Natural killer cell (primary cell): ENCODE data around the gene CDR2. TPM values are rescaled to one million over a fixed set of nuclear protein-coding genes. Genes with fewer than 3 reads are reported as not detected.
A peak's percentile ranks its signal among the peaks of the same experiment; 100 is the strongest.

ENCODE experiments used
- ATAC-seq, 3 donors: fragments of 150-1000 bp in 2 of 3; fragments of 200-7000 bp in 1 of 3; cut with Tn5 transposase; 1 replicate in 1 of 3; 2 replicates in 2 of 3; pipeline ENCODE4 v1.10.0; 2021; ENCODE audit warnings: mild to moderate bottlenecking in 2 of 3, moderate library complexity in 2 of 3
- DNase-seq, 2 donors: peaks; one replicate each; pipeline versions ENCODE4 v3.0.0 to v3.0.0-alpha.2; 2013 to 2021; ENCODE audit warnings: mixed read lengths in 1 of 2
- H3K27ac ChIP-seq: one replicate; pipeline ENCODE4 v1.5.1; 2013; ENCODE audit warnings: mild to moderate bottlenecking, low read length
- H3K27me3 ChIP-seq: one replicate; pipeline ENCODE4 v1.6.1; 2013; ENCODE audit warnings: low read length; ENCODE audit not compliant: control insufficient read depth, insufficient read depth
- H3K36me3 ChIP-seq: one replicate; pipeline ENCODE4 v1.6.1; 2013; ENCODE audit warnings: low read length; ENCODE audit not compliant: control insufficient read depth, insufficient read depth
- H3K4me1 ChIP-seq: one replicate; pipeline ENCODE4 v1.6.1; 2013; ENCODE audit warnings: low read length; ENCODE audit not compliant: control insufficient read depth, insufficient read depth
- H3K4me3 ChIP-seq: one replicate; pipeline ENCODE4 v1.5.1; 2013; ENCODE audit warnings: low read length
- H3K9me3 ChIP-seq: one replicate; pipeline ENCODE4 v1.6.1; 2013; ENCODE audit warnings: low read length; ENCODE audit not compliant: control insufficient read depth, insufficient read depth
- H3K27ac Mint-ChIP-seq, 2 donors: one replicate each; pipeline ENCODE4 v1.8.0; 2022; ENCODE audit warnings: mild to moderate bottlenecking in 2 of 2, mixed read lengths in 2 of 2, moderate library complexity in 1 of 2
- H3K27me3 Mint-ChIP-seq, 2 donors: one replicate each; pipeline ENCODE4 v1.8.0; 2022; ENCODE audit warnings: low read depth in 2 of 2, mixed read lengths in 2 of 2
- H3K36me3 Mint-ChIP-seq: one replicate; pipeline ENCODE4 v1.8.0; 2022; ENCODE audit warnings: mixed read lengths
- H3K4me1 Mint-ChIP-seq, 2 donors: one replicate each; pipeline ENCODE4 v1.8.0; 2022; ENCODE audit warnings: mixed read lengths in 2 of 2
- H3K4me3 Mint-ChIP-seq: one replicate; pipeline ENCODE4 v1.8.0; 2022; ENCODE audit warnings: mild to moderate bottlenecking, moderate library complexity, mixed read lengths
- H3K9me3 Mint-ChIP-seq, 2 donors: one replicate each; pipeline ENCODE4 v1.8.0; 2022; ENCODE audit warnings: mixed read lengths in 2 of 2
- WGBS: methylation state at CpG from one replicate; pipeline ENCODE4 v1.1.7; 2013; ENCODE audit warnings: missing lambda C conversion rate; ENCODE audit not compliant: insufficient coverage; 5-methylcytosine and 5-hydroxymethylcytosine counted together
- intact Hi-C: fragments of 100-400 bp; cut with micrococcal nuclease; formaldehyde crosslinking; loops from one replicate; pipeline ENCODE4 v1.14.2; 2022
- total RNA-seq, 4 donors: library from RNA; stranded (reverse); fragments of 120-200 nt in 1 of 4; gene quantifications; one replicate each; pipeline versions ENCODE4 v1.2.3 to v1.2.4, GENCODE V29; 2013 to 2022
- TF ChIP-seq, protein P1 (sequence below): fragments of 200-600 bp; IDR thresholded peaks from one replicate; pipeline ENCODE4 v1.8.0; 2022; ENCODE audit warnings: antibody characterized with exemption

Gene CDR2
- total RNA-seq, 3 donors from 2014 or later (not counting 1 experiment from before 2014, with no cell fraction given), result 11.2 to 24.3 (median 19.4) TPM

DNA sequence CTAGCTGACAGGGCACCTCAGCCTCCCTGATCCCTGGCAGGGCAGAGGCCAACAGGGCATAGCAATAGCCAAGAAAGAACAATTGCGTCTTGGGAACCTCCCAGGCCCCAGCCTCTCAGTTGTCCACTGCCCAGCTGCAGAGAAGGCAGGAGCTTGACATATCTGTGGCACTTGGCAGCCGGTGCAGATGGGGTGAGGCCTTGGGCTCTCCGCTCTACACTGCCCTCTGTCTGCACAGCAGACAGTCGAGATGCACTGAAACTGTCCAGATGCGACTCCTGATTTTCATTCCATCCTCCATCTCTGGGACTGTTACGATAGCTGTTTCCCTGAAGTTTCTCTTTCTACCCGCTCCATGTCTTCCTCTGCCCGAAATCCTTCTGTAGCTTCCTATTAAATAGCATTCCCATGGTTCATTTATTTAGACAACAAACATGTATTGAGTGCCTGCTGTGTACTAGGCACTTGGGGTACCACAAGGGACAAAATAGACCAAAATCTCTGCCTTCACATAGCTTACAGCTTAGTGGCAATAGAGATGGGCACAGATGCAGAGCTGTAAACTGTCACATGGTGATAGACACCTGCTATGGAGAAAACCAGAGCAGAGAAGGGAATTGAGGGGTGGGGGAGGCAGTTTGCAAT lies 73.9 kb downstream of the CDR2 start:
- Histone ChIP-seq H3K27me3 (no peaks in the 10 kb centered on the region), H3K27ac (no peak overlapping the region), H3K36me3 (peaks cover 17% of the 10 kb centered on the region), H3K4me3 (no peak overlapping the region), H3K9me3 (no peaks in the 10 kb centered on the region), H3K4me1 (peaks cover 33% of the 10 kb centered on the region)
- 67% methylated on average over 8 of the region's 8 CpGs for WGBS
- DNase-seq (peak in 1 of 2 donors; percentile 68), ATAC-seq (no peak)
- Mint-ChIP-seq H3K9me3 (no peaks in the 10 kb centered on the region), H3K4me1 (peaks cover 60 to 70% of the 10 kb centered on the region in 2 donors), H3K27ac (peak overlapping the region; percentile 12 to 73), H3K36me3 (no peaks in the 10 kb centered on the region), H3K4me3 (peak overlapping the region; percentile 38), H3K27me3 (no peaks in the 10 kb centered on the region)
- intact Hi-C loops, result no loop called here
- TF ChIP-seq, protein P1, sequence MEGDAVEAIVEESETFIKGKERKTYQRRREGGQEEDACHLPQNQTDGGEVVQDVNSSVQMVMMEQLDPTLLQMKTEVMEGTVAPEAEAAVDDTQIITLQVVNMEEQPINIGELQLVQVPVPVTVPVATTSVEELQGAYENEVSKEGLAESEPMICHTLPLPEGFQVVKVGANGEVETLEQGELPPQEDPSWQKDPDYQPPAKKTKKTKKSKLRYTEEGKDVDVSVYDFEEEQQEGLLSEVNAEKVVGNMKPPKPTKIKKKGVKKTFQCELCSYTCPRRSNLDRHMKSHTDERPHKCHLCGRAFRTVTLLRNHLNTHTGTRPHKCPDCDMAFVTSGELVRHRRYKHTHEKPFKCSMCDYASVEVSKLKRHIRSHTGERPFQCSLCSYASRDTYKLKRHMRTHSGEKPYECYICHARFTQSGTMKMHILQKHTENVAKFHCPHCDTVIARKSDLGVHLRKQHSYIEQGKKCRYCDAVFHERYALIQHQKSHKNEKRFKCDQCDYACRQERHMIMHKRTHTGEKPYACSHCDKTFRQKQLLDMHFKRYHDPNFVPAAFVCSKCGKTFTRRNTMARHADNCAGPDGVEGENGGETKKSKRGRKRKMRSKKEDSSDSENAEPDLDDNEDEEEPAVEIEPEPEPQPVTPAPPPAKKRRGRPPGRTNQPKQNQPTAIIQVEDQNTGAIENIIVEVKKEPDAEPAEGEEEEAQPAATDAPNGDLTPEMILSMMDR, result peak; percentile 27

GRCh38 chr16:22299036-22299435 lies 75.4 kb downstream of the CDR2 start:
- H3K9me3 Mint-ChIP-seq, result no peaks in the 10 kb centered on the region
- no peaks in the 10 kb centered on the region for H3K9me3 ChIP-seq
- TF ChIP-seq, protein P1, result no peak
- H3K4me3 Mint-ChIP-seq, result peak overlapping the region; percentile 95
- peak overlapping the region; percentile 99 for H3K27ac ChIP-seq
- peaks cover 33% of the 10 kb centered on the region for H3K4me1 ChIP-seq
- no peaks in the 10 kb centered on the region for H3K27me3 ChIP-seq
- 100% methylated on average over 1 of the region's 1 CpG for WGBS
- no peaks in the 10 kb centered on the region for H3K36me3 Mint-ChIP-seq
- no peaks in the 10 kb centered on the region for H3K27me3 Mint-ChIP-seq
- ATAC-seq (no peak), DNase-seq (peak in 1 of 2 donors; percentile 21)
- peak overlapping the region; percentile 92 to 98 for H3K27ac Mint-ChIP-seq
- intact Hi-C loops, result loop anchor here (10.0 kb wide), 2 partner anchors 54 to 654 kb away; no protein-coding TSS in a partner anchor
- H3K36me3 ChIP-seq, result peaks cover 5% of the 10 kb centered on the region
- H3K4me1 Mint-ChIP-seq, result peaks cover 57 to 66% of the 10 kb centered on the region in 2 donors
- H3K4me3 ChIP-seq, result no peak overlapping the region

DNA sequence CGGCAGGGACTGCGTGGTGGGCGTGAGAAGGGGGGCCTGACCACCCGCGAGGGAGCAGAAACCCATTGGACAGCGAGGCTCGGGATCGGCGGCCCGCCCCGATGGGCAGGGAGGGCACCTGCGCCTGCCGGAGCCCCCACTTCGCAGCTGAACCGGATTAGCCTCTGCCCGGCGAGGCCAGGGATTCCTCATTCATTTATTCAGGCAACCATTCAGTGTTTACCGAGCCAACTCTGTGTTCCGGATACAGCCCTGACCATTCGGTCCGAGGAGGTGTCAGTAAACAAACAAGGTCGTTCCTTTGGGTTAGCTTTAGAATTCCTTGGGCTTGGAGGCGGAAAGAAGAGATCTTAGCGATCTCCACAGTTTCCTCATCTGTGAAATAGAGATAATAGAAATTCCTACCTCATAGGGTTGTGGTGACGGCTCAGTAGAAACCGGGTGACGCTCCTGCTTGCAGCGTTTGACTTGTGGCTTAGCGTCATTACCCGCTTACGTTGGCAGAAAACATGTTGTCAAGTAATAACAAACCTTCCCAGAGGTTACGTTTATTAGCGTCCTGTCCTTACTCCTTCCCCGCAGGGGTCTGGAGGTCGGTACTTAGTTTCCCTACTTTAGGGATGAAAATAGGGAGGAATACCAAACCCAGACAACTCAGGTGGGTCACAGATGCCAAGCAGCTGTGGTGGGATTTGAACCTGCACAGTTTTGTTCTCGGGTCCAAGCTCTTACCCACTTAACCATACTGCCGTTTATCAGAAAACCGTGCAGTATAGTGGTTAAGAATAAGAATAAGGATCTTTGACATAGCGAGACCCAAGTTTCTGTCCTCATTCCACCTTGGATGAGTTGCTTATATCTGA lies 76.3 kb downstream of the CDR2 start:
- Histone ChIP-seq H3K9me3 (no peaks in the 10 kb centered on the region), H3K27ac (peak overlapping the region; percentile 99), H3K4me1 (peaks cover 33% of the 10 kb centered on the region), H3K27me3 (no peaks in the 10 kb centered on the region), H3K4me3 (peak overlapping the region; percentile 93), H3K36me3 (peaks cover 2% of the 10 kb centered on the region)
- Mint-ChIP-seq H3K36me3 (no peaks in the 10 kb centered on the region), H3K9me3 (no peaks in the 10 kb centered on the region), H3K4me3 (peak overlapping the region; percentile 95), H3K27ac (peak overlapping the region; percentile 92 to 98), H3K27me3 (no peaks in the 10 kb centered on the region), H3K4me1 (peaks cover 55 to 61% of the 10 kb centered on the region in 2 donors)
- DNase-seq, result peak; percentile 64 to 92
- ATAC-seq, result peak; percentile 37 to 47 (median 39)
- TF ChIP-seq, protein P1, result no peak
- intact Hi-C loops, result loop anchor here (1.0 to 10.0 kb wide), 9 partner anchors 53 to 699 kb away; partner anchors contain the start of genes EEF2K, METTL9, PDZD9 and UQCRC2
- WGBS, result under 1% methylated on average over 35 of the region's 39 CpGs
